HG02870 (cell line): ENCODE results near the gene ITPRIPL2.

ENCODE experiments used
- ATAC-seq: cut with Tn5 transposase; IDR thresholded peaks from one replicate; pipeline ENCODE4 v1.9.1; 2021; ENCODE audit warnings: mild to moderate bottlenecking, moderate library complexity; ENCODE audit not compliant: unreplicated experiment

Gene ITPRIPL2

DNA sequence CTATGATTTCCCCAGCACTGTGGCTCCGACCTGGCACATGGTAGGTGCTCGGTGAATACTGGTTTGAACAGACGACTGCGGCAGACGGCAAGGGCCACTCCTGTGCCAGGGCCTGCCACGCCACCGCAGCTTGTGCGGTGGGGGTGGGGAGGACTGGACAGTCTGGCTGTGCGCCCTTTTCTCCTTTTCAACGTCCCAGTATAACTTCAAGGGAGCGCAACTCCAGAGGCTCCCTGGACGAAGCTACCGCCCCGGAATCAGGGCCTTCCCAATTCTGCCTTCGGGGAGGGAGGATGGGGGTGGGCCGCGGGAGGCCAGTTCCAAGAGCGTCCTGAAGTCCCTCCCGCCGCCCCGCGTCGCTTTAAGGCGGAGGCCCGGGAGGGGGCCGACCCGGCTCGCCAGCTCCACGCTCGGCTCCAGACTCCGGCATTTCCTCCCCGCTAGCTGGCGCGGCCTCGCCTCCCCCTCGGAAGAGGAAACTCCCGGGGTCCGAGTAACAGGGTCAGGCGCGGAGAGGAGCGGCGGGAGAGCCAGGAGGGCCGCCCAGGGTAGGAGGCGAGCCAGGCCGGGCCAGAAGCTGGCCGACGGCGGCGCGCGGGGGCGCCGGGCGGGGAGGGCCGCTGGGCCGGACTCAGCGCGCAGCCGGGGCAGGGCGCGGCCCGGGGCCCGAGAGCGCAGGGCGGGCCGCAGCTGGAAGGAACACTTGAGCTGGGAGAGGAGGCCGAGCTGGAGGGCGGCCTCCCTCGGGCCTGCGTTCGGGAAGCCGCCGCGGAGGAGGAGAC, at the start of gene ITPRIPL2:
Gene ITPRIPL2, plus strand, starts transcription at position 388 of the 782 bp plus-strand sequence. CDS start 498 bp downstream, outside the sequence.
- no peak for ATAC-seq

DNA sequence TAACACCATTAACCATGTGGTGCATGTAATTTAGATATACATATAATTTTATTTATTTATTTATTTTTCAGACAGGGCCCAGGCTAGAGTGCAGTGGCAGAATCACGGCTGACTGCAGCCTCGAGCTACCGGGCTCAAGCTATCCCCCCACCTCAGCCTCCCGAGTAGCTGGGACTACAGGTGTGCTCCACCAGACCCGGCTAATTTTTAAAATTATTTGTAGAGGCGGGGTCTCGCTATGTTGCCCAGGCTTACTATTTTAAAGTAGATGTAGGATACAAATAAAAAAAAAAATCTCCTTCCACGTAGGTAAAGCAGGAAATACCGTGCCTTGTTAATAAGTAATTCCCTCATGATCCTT, 46.8 kb upstream of the ITPRIPL2 start:
- ATAC-seq: no peak

DNA sequence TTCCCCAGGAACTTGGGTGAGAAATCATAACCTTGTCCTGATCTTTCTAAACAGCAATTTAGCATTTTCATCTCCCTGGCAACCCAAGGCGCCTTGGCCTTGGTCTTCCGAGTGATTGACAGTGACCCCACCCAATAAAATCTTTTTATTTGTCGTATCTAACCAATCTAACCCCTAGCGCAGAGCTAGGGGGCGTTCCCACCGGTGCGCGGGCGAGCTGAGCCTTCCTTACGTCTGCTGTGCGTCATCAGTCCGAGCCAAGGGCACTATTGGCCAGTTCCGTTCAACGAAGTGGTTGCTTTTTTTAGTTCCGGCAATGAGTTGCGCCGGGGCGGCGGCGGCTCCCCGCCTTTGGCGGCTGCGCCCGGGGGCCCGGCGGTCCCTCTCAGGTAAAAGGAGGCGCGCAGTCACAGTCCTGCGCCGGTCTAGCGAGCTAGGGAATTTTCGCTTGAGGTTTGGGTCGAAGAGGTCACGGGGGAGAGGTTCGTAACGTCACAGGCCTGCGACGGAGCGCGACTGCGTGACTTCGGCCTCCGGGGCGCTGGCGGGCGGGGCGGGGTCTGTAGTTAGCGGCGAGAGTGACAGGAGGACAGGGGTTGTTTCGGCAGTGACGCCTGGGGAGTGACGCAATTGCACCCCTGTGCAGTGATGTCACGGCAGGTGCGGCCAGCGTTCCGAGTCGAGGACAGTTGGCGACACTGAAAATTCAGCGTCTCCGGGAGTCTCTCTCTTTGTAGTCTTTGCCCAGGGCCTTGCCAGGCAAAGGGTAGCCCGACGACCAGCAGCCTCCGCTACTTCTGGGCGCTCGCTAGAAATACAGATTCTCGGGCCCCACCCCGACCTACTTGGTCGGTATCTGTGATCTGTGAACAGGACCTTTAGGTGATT, 46.2 kb upstream of the ITPRIPL2 start, which contains the start of gene COQ7:
Gene COQ7, plus strand, starts transcription at position 266 of the 888 bp plus-strand sequence. Its CDS starts 51 bp downstream, at position 317.
- ATAC-seq: peak; percentile 89

- no peak for ATAC-seq
Observed at GRCh38 chr16:19068237-19068815, 45.4 kb upstream of the ITPRIPL2 start.

GRCh38 chr16:19071811-19072777, 41.7 kb upstream of the ITPRIPL2 start:
- ATAC-seq: no peak

DNA sequence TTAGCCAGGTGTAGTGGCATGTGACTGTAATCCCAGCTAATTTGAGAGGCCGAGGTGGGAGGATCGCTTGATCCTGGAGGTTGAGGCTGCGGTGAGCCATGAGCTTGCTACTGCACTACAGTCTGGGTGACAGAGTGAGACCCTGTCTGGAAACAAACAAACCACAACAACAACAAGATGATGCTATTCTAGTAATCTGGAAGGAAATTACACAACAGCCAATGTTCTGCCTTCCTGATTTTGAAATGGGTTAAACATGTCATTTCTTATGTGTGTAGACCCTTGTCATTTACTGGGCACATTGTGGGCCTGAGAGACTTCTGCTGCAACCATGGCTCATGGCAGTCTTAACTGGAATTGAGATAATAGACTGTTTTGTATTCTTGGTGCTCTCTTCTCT, 40.4 kb upstream of the ITPRIPL2 start:
- no peak for ATAC-seq

DNA sequence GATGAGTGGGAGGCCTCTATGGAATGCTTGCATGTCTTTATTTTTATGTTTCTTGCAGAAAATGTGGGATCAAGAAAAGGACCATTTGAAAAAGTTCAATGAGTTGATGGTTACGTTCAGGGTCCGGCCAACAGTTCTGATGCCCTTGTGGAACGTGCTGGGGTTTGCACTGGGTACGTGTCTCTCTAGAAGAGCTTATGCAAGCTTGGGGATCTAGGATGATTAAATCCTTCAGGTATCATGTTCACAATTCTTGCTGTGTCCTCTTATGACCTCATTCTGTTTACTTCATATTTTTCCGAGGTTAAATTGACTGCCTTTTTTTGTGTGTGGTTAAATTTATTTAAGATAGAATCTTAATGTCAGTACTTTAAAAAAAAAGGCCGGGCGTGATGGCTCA, 39.9 kb upstream of the ITPRIPL2 start:
- no peak for ATAC-seq

DNA sequence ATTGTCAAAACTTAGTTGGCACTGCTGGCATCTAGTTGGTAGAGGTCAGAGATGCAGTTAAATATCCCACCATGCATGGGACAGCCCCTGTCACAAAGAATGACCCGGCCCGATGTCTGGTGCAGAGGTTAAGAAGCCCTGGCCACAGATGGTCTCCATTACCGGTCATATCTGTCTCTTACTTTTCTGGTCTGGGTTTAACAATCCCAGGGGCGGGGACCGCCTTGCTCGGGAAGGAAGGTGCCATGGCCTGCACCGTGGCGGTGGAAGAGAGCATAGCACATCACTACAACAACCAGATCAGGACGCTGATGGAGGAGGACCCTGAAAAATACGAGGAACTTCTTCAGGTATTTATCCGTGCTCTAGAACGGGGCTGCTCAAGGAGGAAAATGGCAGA, 38.3 kb upstream of the ITPRIPL2 start:
- no peak for ATAC-seq

GRCh38 chr16:19077879-19078278, 35.9 kb upstream of the ITPRIPL2 start:
- no peak for ATAC-seq

DNA sequence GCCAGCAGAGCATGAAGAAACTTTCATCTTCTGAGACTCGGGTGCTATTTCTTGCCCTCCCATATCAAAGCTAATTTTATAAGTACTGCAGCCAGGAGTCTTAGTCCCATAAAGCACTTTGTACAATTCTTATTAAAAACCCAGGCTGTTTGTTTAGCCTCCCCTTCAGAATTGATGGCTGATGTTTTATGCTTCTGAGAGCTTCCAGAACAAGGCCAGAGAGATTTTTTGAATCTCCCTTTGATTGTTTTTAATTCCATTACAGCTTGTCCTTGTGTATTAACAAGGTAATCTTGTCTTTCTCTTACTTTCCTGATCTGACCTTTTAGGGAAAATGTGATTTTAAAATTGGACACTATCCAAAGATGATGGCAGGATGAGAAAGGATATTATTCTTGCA, 30.1 kb upstream of the ITPRIPL2 start:
- no peak for ATAC-seq

DNA sequence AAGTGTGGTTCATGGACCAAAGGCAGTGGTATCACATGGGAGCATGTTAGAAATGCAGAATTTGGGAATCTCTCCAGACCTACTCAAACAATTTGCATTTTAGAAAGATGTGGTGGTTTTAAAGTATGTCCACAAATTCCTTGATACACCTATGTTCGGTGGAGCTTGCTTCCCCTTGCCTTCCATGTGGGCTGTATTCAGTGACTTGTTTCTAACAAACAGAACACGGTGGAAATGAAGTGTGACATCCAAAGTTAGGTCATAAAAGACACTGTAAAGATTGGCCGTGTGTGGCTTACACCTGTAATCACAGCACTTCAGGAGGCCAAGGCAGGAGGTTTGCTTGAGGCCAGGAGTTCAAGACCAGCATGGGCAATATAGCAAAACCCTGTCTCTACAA, 29.6 kb upstream of the ITPRIPL2 start:
- ATAC-seq: no peak

DNA sequence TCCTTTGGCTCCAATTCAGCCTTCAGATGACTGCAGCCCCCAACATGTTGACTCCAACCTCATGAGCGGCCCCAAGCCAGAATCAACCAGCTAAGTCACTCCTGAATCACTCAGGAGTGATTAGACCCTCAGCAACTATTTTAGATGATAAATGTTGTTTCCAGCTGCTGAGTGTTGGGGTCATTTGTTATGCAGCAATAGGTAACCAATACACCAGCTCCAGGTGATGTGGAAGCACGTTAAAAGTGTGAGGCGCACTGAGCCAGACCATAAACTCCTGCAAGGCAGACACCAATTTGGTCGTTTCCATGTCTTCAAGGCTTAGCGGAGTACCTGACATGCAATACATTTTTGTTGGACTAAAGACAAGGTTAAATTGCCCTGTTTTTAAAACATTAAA, 28.9 kb upstream of the ITPRIPL2 start:
- ATAC-seq: no peak

GRCh38 chr16:19085679-19086200, 28.0 kb upstream of the ITPRIPL2 start:
- ATAC-seq: no peak

- ATAC-seq: peak; percentile 55
Observed at GRCh38 chr16:19086322-19087199, 27.2 kb upstream of the ITPRIPL2 start.

DNA sequence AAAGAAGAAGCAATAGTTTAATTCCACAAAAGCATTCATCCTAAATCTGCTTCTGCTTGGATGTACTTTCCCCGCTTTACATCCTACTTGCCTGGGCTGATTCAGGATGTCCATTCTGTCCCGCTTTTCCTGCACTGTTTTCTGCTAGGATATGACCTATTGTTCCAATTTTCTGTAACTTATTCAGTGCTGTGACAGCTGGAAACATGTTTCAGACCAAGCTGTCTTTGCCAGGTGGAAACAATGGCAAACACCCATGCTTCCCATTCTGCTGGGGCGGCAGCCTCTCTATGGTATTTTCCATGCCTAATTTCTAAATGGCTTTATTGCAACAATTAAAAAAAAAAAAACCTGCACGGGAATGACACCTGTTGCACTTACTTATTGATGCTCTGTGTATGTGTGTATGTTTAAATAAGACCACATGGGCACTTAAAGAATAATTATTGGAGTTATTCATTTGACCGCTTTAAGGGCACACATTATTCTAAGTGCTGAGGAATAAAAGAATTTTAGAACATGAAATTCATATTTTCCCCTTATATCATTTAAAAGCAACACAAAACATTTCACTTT, 25.3 kb upstream of the ITPRIPL2 start:
- ATAC-seq: no peak

DNA sequence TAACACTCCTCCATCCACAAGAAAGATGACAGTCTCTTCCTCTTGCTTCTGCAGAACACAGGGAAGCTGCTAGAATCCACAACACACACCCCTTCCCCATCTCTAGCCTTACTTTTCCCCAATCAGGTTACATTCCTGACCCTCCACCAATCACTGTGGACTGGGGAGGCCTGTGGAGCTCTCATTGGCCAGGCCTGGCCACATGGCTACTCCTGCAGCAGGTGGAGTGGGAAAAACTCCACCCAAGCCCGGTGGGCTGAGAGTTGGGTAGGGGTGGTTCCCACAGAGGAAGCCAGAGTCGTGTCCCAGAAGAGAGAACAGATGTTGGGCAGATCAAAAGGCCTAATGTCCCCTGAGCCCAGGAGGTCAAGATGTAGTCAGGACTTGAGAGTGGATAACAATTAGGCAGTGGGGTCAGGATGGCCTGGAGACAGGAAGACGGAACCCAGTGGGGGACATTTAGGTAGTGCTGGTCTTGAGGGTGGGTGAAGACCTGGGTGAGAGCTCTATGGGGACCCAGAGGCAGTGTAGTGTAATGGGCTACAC, 24.3 kb upstream of the ITPRIPL2 start:
- ATAC-seq: no peak

- ATAC-seq: no peak
Observed at GRCh38 chr16:19090916-19091315, 22.8 kb upstream of the ITPRIPL2 start.

DNA sequence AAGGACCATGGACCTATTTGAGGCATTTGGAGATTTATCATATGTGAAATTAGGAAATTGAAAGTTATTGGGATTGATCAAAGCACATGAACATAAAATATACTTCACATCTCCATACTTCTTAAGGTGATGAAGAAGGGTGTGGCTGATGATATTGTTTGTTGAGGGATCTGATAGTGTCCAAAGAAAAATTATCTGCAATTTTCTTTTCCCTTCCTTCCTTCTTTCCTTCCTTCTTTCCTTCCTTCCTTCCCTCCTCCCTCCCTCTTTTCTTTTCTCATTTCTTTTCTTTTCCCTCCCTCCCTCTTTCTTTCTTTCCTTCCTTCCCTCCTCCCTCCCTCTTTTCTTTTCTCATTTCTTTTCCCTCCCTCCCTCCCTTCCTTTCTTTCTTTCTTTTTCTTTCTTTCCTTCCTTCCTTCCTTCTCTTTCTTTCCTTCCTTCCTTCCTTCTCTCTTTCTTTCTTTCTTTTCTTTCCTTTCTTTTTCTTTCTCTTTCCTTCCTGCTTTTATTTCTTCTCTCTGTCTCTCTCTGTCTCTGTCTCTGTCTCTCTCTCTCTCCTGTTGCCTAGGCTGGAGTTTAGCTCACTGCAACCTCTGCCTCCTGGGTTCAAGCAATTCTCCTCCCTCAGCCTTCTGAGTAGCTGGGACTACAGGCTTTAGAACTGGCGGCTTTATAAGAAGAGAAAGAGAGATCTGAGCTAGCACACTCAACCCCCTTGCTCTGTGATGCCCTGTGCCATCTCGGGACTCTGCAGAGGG, 20.9 kb upstream of the ITPRIPL2 start:
- ATAC-seq: no peak
